HEK293T (cell line): ENCODE results near the gene ANAPC16.

ENCODE experiments used
- CTCF ChIA-PET: fragments of 350-600 bp; formaldehyde crosslinking; extraction: SDS; loops from one replicate; lab custom pipeline; 2021; ENCODE audit warnings: antibody characterized with exemption, inconsistent platforms; lab: Yijun Ruan, JAX
- POLR2A ChIA-PET: fragments of 350-600 bp; formaldehyde crosslinking; extraction: SDS; loops from one replicate; lab custom pipeline; 2020; ENCODE audit warnings: antibody characterized with exemption, inconsistent platforms; lab: Yijun Ruan, JAX
- DNase-seq: peaks from one replicate; pipeline ENCODE4 v3.0.0; 2012; ENCODE audit warnings: mixed read lengths; ENCODE audit errors: extremely low spot score
- ARNT ChIP-seq: fragments of 450-650 bp; IDR thresholded peaks from 2 replicates; pipeline ENCODE4 v1.6.1; 2017; ENCODE audit warnings: mild to moderate bottlenecking
- BHLHE40 ChIP-seq: fragments of 450-650 bp; IDR thresholded peaks from 2 replicates; pipeline ENCODE4 v1.6.1; 2016; ENCODE audit warnings: mild to moderate bottlenecking, moderate library complexity, borderline replicate concordance
- CTBP1 ChIP-seq: fragments of 450-650 bp; IDR thresholded peaks from 2 replicates; pipeline ENCODE4 v1.6.1; 2016; ENCODE audit warnings: borderline replicate concordance
- ELF4 ChIP-seq: fragments of 450-650 bp; IDR thresholded peaks from 2 replicates; pipeline ENCODE4 v1.6.1; 2017; ENCODE audit warnings: antibody characterized with exemption
- FOXA1 ChIP-seq: fragments of 450-650 bp; IDR thresholded peaks from 2 replicates; pipeline ENCODE4 v1.6.1; 2016; ENCODE audit warnings: mild to moderate bottlenecking
- FOXK2 ChIP-seq: fragments of 450-650 bp; IDR thresholded peaks from 2 replicates; pipeline ENCODE4 v1.6.1; 2016; ENCODE audit warnings: mild to moderate bottlenecking
- FOXM1 ChIP-seq: fragments of 450-650 bp; IDR thresholded peaks from 2 replicates; pipeline ENCODE4 v1.6.1; 2017; ENCODE audit warnings: mild to moderate bottlenecking, borderline replicate concordance
- HDGF ChIP-seq: fragments of 450-650 bp; IDR thresholded peaks from 2 replicates; pipeline ENCODE4 v1.6.1; 2017; ENCODE audit warnings: antibody characterized with exemption, borderline replicate concordance
- L3MBTL2 ChIP-seq: fragments of 450-650 bp; conservative IDR thresholded peaks from 2 replicates; pipeline ENCODE4 v1.6.1; 2016; ENCODE audit warnings: mild to moderate bottlenecking
- LEF1 ChIP-seq: fragments of 450-650 bp; IDR thresholded peaks from 2 replicates; pipeline ENCODE4 v1.6.1; 2017; ENCODE audit warnings: mild to moderate bottlenecking, borderline replicate concordance
- NFRKB ChIP-seq: fragments of 450-650 bp; IDR thresholded peaks from 2 replicates; pipeline ENCODE4 v1.6.1; 2016; ENCODE audit warnings: mild to moderate bottlenecking, moderate library complexity
- SP1 ChIP-seq: fragments of 450-650 bp; IDR thresholded peaks from 2 replicates; pipeline ENCODE4 v1.6.1; 2017
- SUZ12 ChIP-seq: fragments of 450-650 bp; IDR thresholded peaks from 2 replicates; pipeline ENCODE4 v1.6.1; 2016; ENCODE audit warnings: mild to moderate bottlenecking
- TARDBP ChIP-seq: fragments of 450-650 bp; IDR thresholded peaks from 2 replicates; pipeline ENCODE4 v1.6.1; 2016
- ZNF384 ChIP-seq: fragments of 450-650 bp; IDR thresholded peaks from 2 replicates; pipeline ENCODE4 v1.6.1; 2016
- TF ChIP-seq, protein P1 (sequence below): fragments of 450-650 bp; IDR thresholded peaks from 2 replicates; pipeline ENCODE4 v1.6.1; 2016

The ANAPC16 gene

GRCh38 chr10:72215611-72216549 lies at the start of gene ANAPC16, which contains the start of gene ASCC1:
ANAPC16 (plus strand) TSS chr10:72216012; CDS start chr10:72223915, 7,903 bp downstream.
ASCC1 (minus strand) TSS chr10:72216276; CDS start chr10:72213298, 2,978 bp downstream.
- ChIA-PET CTCF (interaction anchor here (0.6 to 0.8 kb wide), 3 partner anchors 25 to 146 kb away, joined by 3 to 11 read pairs (median 3); no protein-coding TSS in a partner anchor), POLR2A (interaction anchor here (0.6 to 2.7 kb wide), 19 partner anchors 11 to 320 kb away, joined by 3 to 17 read pairs (median 4); partner anchors contain the start of gene DDIT4)
- TF ChIP-seq NFRKB: no peak
- TF ChIP-seq SP1: no peak
- TF ChIP-seq BHLHE40: no peak
- no peak for TF ChIP-seq FOXM1
- TF ChIP-seq ARNT: no peak
- no peak for TF ChIP-seq ZNF384
- TF ChIP-seq, protein P1, sequence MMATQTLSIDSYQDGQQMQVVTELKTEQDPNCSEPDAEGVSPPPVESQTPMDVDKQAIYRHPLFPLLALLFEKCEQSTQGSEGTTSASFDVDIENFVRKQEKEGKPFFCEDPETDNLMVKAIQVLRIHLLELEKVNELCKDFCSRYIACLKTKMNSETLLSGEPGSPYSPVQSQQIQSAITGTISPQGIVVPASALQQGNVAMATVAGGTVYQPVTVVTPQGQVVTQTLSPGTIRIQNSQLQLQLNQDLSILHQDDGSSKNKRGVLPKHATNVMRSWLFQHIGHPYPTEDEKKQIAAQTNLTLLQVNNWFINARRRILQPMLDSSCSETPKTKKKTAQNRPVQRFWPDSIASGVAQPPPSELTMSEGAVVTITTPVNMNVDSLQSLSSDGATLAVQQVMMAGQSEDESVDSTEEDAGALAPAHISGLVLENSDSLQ: no peak; the same call in 1 of the 2 replicates
- TF ChIP-seq SUZ12: no peak
- no peak for TF ChIP-seq FOXA1
- peak; percentile 91 for TF ChIP-seq L3MBTL2
- TF ChIP-seq HDGF: peak; percentile 52; the same call in 1 of the 2 replicates
- TF ChIP-seq LEF1: no peak
- TF ChIP-seq ELF4: peak; percentile 37; the same call in 1 of the 2 replicates
- no peak for TF ChIP-seq CTBP1
- TF ChIP-seq TARDBP: no peak
- DNase-seq: peak; percentile 90

GRCh38 chr10:72167118-72167517 lies 48.7 kb upstream of the ANAPC16 start:
- ChIA-PET CTCF (no interaction called here), POLR2A (no interaction called here)
- DNase-seq: no peak
- TF ChIP-seq FOXK2: no peak
- no peak for TF ChIP-seq ELF4
- no peak for TF ChIP-seq LEF1
- no peak for TF ChIP-seq ARNT
- no peak for TF ChIP-seq FOXM1
- no peak for TF ChIP-seq SP1
- no peak for TF ChIP-seq SUZ12
- no peak for TF ChIP-seq ZNF384
- TF ChIP-seq, protein P1: no peak
- no peak for TF ChIP-seq L3MBTL2
- no peak for TF ChIP-seq FOXA1
- TF ChIP-seq BHLHE40: no peak
- no peak for TF ChIP-seq HDGF
- no peak for TF ChIP-seq NFRKB

DNA sequence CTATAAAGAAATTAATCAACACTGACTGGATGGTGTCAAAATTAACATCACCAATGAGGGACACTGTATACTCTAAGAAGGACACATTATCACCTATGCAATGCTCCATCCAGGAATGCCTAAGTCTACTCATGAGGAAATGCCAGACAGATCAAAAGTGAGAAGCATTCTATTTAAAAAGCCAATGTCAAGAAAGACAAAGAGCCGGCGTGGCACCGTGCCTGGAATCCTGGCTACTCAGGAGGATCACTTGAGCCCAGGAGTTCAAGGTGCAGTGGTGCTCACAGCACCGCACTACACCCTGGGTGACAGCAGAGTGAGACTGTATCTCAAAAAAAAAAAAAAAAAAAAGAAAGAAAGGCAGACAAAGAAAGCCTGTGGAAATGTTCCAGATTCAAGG lies 45.5 kb upstream of the ANAPC16 start:
- DNase-seq: no peak
- no peak for TF ChIP-seq TARDBP
- no peak for TF ChIP-seq ZNF384
- no peak for TF ChIP-seq FOXA1
- TF ChIP-seq BHLHE40: no peak
- TF ChIP-seq FOXK2: no peak
- TF ChIP-seq CTBP1: no peak
- no peak for TF ChIP-seq SUZ12
- TF ChIP-seq ARNT: no peak
- TF ChIP-seq NFRKB: no peak
- ChIA-PET POLR2A (interaction anchor here (1.0 kb wide), 2 partner anchors 12 to 107 kb away, joined by 3 to 4 read pairs; no protein-coding TSS in a partner anchor), CTCF (no interaction called here)

GRCh38 chr10:72170733-72171132 lies 45.1 kb upstream of the ANAPC16 start:
- DNase-seq: no peak
- ChIA-PET CTCF (interaction anchor here (0.6 kb wide), 1 partner anchor 601 kb away, joined by 4 read pairs; no protein-coding TSS in a partner anchor), POLR2A (interaction anchor here (1.0 kb wide), 2 partner anchors 12 to 107 kb away, joined by 3 to 4 read pairs; no protein-coding TSS in a partner anchor)
- TF ChIP-seq ELF4 (no peak), SP1 (no peak), NFRKB (no peak), ARNT (no peak), BHLHE40 (no peak), L3MBTL2 (no peak), TARDBP (no peak), ZNF384 (no peak), LEF1 (no peak), CTBP1 (no peak), FOXM1 (no peak), SUZ12 (no peak)
- TF ChIP-seq, protein P1: no peak

- TF ChIP-seq, protein P1: no peak
- TF ChIP-seq L3MBTL2 (no peak), ARNT (no peak), FOXK2 (no peak), HDGF (no peak), FOXA1 (no peak), NFRKB (no peak), TARDBP (no peak)
- CTCF ChIA-PET: interaction anchor here (0.6 kb wide), 1 partner anchor 601 kb away, joined by 4 read pairs; no protein-coding TSS in a partner anchor
- POLR2A ChIA-PET: interaction anchor here (1.0 kb wide), 2 partner anchors 12 to 106 kb away, joined by 3 to 4 read pairs; no protein-coding TSS in a partner anchor
- no peak for DNase-seq
These were observed 44.6 kb upstream of the ANAPC16 start for GRCh38 chr10:72171175-72171630.
